Spinal cord (tissue), 10 donors: Measurements from ENCODE around the gene RHCG. TPM values are rescaled to one million over a fixed set of nuclear protein-coding genes. Genes with fewer than 3 reads are reported as not detected.

Source experiments
- DNase-seq, 6 donors: peaks; one replicate each; pipeline versions ENCODE4 v3.0.0 to v3.0.0-alpha.2; 2013 to 2015; ENCODE audit warnings: low spot score in 6 of 6, low read depth in 4 of 6
- H3K27ac ChIP-seq: one replicate; pipeline ENCODE4 v1.5.1; 2013; ENCODE audit warnings: low read depth, low read length, control low read depth
- H3K27me3 ChIP-seq: one replicate; pipeline ENCODE4 v1.6.1; 2013; ENCODE audit warnings: low read length; ENCODE audit not compliant: control insufficient read depth, insufficient read depth
- H3K36me3 ChIP-seq: one replicate; pipeline ENCODE4 v1.6.1; 2013; ENCODE audit warnings: low read length; ENCODE audit not compliant: control insufficient read depth, insufficient read depth
- H3K4me1 ChIP-seq: one replicate; pipeline ENCODE4 v1.6.1; 2013; ENCODE audit warnings: low read length; ENCODE audit not compliant: control insufficient read depth, insufficient read depth
- H3K4me3 ChIP-seq: one replicate; pipeline ENCODE4 v1.5.1; 2013; ENCODE audit warnings: low read depth, low read length, control low read depth
- H3K9me3 ChIP-seq: one replicate; pipeline ENCODE4 v1.6.1; 2013; ENCODE audit warnings: low read length; ENCODE audit not compliant: control insufficient read depth, insufficient read depth
- whole genome bisulfite sequencing: methylation state at CpG from one replicate; pipeline ENCODE4 v1.1.5; 2013; ENCODE audit warnings: missing lambda C conversion rate; ENCODE audit not compliant: insufficient coverage; 5-methylcytosine and 5-hydroxymethylcytosine counted together
- polyA plus RNA-seq, 2 donors: library from polyadenylated mRNA; unstranded; fragments of 120-200 nt; gene quantifications; one replicate each; pipeline ENCODE4 v1.2.1, GENCODE V29; 2013; ENCODE audit not compliant: insufficient read length in 2 of 2
- total RNA-seq, 2 donors: library from RNA; depleted of rRNA in 1 of 2; stranded (reverse); fragments of 120-200 nt in 1 of 2; fragments of >200 nt in 1 of 2; gene quantifications; one replicate each; pipeline versions ENCODE4 v1.2.3 to v1.2.4, GENCODE V29; 2013 to 2014
- donor health status: healthy.

RHCG gene
- total and polyA plus RNA-seq, 4 donors = 0.44 to 6.8 (median 1.7) TPM

DNA sequence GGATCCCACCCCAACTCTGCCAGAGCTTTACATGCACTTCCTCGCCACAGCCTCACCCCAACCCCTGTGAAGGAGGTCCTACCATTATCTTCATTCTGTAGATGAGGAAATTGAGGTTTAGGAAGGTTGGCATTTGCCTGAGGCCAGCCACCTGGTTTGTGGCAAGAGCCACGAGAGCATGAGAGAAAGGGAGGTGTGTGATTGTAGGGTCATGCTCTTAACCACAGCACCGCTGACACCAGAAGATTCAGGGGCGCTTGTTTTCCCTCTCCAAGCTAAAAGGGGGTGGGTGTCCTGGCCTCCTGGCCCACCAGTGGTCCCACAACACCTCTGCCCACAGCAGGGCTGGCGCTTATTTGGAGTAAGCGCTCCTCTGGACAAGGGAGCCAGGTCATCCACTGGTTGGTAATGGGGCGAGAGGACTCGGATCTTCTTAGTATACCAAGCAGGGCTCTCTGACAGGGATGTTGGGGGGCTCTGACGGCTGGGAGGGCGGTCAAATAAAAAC is 691 bp downstream of the RHCG start:
- Histone ChIP-seq H3K27me3 (no peaks in the 10 kb centered on the region), H3K4me1 (peaks cover 36% of the 10 kb centered on the region), H3K36me3 (peaks cover 22% of the 10 kb centered on the region), H3K4me3 (no peak overlapping the region), H3K27ac (no peak overlapping the region), H3K9me3 (no peaks in the 10 kb centered on the region)
- no peak for DNase-seq
- WGBS = 85% methylated on average over 5 of the region's 10 CpGs

DNA sequence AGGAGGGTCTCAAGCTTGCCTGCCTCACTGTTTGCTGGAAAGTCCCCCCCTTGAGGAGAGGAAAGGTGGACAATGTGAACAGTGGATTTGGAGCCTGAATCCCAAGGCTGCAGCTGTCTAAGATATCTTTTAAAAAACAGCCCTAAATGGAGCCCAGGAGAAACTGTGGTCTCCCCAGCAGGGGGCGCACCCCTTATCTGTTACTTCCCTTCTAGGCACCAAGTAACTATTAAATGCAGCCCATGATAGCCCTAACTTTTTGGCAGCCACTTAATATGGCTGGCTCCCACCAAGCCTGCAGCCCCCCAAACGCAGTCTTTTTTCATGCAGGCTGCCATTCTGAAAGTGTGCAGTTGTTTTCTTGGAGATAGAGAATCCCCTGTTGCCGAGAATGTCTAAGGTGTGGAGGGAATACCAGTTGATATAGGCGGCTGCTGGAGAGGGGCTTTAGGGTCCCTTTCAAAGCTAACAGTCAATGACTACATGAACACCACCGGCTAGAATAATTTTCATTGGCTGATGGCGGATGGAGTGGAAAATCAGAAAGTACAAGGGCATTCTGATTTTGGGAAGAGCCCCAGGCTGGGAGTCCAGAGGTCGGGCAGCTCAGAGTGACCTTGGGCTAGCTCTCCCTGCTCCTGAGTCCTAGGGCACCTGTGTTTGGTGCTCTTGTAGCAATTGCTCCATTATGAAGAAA is 1.3 kb downstream of the RHCG start:
- 88% methylated on average over 6 of the region's 7 CpGs for WGBS
- H3K27ac ChIP-seq = no peak overlapping the region
- DNase-seq = no peak
- no peaks in the 10 kb centered on the region for H3K9me3 ChIP-seq
- H3K36me3 ChIP-seq = peaks cover 18% of the 10 kb centered on the region
- H3K4me1 ChIP-seq = peaks cover 41% of the 10 kb centered on the region
- no peaks in the 10 kb centered on the region for H3K27me3 ChIP-seq
- H3K4me3 ChIP-seq = no peak overlapping the region

DNA sequence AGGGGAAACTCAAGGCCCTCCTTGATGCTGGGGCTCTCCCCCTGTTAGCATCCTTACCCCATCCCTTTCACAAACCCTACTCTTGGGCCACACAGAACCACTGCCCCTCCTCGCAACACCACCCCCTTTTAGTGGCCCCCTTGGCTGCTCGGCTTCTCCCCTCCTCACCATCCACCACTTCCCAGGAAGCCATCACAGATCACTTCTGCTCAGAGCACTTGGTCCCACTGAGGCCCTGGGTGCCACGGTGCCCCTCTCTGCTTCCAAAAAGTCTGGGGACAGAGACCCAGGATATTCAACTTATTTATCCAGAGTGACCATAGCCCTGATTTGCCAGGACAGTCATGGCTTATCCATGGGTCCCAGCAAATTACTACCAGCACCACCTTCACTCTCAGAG is 2.4 kb downstream of the RHCG start:
- Histone ChIP-seq H3K9me3 (no peaks in the 10 kb centered on the region), H3K4me1 (peaks cover 44% of the 10 kb centered on the region), H3K27me3 (no peaks in the 10 kb centered on the region), H3K4me3 (no peak overlapping the region), H3K27ac (no peak overlapping the region), H3K36me3 (peaks cover 15% of the 10 kb centered on the region)
- 86% methylated on average over 3 of the region's 3 CpGs for WGBS
- no peak for DNase-seq

DNA sequence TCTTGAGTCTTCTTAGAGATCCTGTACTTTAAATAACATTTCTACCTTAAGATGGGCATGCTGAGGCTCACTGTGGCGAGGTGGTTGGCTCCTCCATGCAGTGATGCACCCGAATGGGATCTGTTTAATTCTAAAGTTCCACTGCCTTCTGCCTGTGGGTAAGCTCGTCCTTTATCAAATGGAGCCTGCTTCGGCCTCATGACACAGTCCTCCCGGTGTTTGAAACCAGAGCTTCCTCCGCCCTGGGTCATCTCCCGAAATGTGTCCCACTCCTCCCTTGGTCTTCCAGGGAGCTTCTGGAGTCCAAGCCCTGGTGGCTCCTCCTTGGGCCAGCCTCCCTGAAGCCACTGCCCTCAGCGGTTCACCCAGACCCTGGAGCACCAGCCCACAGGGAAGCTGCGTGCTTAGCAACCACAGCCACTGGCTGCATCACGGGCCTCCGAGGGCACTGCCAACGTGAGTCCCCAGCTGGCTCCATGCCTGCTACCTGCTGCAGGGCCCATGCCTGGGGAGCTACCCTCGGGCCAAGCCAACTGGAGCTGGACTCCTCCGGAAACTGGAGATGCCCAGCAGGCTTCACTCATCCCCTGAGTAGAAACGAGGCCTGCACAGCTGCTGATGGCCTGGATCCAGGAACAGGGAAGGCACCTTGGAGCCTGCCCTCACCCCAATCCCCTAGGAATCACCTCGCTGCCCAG is 3.3 kb downstream of the RHCG start:
- Histone ChIP-seq H3K4me1 (peaks cover 44% of the 10 kb centered on the region), H3K27ac (no peak overlapping the region), H3K36me3 (peaks cover 13% of the 10 kb centered on the region), H3K4me3 (no peak overlapping the region), H3K27me3 (no peaks in the 10 kb centered on the region), H3K9me3 (no peaks in the 10 kb centered on the region)
- 66% methylated on average over 15 of the region's 16 CpGs for WGBS
- DNase-seq = no peak

DNA sequence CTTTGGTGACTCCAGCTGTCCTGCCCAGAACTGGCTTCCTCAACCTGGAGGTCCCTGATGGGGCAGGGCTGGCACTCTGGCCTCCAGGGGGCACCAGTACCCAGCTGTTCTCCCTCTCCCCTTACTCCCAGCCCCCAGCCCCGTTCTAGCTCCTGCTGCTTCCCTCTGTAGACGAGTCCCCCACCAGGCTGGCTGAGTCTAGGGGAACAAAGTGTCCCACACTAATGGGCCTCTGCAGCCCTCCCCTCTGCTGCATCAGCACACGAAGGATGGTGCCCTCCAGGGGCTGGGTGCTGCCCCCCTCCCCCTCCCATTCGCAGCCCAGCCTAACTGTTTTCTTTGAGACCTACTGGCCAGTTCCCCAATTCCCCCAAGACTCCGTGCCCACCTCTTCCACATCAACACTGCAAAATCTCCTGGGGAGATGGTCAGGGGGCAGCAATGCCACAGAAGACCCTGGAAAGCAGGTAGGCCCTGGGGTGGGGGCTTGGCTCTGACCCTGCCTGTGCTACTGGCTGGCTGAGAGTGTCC is 4.2 kb downstream of the RHCG start:
- peaks cover 45% of the 10 kb centered on the region for H3K4me1 ChIP-seq
- no peak for DNase-seq
- 42% methylated on average over 4 of the region's 5 CpGs for WGBS
- no peak overlapping the region for H3K4me3 ChIP-seq
- no peaks in the 10 kb centered on the region for H3K9me3 ChIP-seq
- peaks cover 14% of the 10 kb centered on the region for H3K36me3 ChIP-seq
- no peaks in the 10 kb centered on the region for H3K27me3 ChIP-seq
- H3K27ac ChIP-seq = no peak overlapping the region

DNA sequence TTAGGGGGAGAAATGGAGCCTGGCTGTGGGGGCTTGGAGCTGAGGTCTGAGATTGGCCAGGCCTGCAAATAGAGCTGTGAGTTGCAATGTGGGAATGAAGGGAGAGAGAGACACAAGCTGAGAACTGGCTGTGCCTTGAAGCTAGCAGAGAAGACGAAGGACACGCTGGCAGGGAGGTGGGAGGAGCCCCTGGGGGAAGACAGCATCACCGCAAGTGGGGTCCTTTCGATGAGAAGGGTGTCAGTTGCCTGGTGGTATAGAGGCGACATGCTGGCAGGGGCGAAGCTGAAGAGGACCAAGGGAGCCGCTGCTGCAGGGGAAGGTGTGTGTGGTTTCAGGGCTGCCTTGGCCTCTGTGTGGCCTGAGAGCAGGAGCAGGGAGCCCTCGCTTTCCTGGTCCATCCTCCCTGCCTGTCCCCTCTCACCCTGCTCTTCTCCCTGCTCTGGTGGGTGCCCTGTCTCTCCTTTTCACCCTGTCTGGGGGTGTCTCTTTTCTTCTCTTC is 5.5 kb downstream of the RHCG start:
- 54% methylated on average over 8 of the region's 8 CpGs for WGBS
- H3K9me3 ChIP-seq = no peaks in the 10 kb centered on the region
- H3K27me3 ChIP-seq = no peaks in the 10 kb centered on the region
- peaks cover 39% of the 10 kb centered on the region for H3K4me1 ChIP-seq
- no peak overlapping the region for H3K27ac ChIP-seq
- peaks cover 26% of the 10 kb centered on the region for H3K36me3 ChIP-seq
- DNase-seq = peak in 2 of 6 donors; percentile 26 to 72
- H3K4me3 ChIP-seq = no peak overlapping the region

DNA sequence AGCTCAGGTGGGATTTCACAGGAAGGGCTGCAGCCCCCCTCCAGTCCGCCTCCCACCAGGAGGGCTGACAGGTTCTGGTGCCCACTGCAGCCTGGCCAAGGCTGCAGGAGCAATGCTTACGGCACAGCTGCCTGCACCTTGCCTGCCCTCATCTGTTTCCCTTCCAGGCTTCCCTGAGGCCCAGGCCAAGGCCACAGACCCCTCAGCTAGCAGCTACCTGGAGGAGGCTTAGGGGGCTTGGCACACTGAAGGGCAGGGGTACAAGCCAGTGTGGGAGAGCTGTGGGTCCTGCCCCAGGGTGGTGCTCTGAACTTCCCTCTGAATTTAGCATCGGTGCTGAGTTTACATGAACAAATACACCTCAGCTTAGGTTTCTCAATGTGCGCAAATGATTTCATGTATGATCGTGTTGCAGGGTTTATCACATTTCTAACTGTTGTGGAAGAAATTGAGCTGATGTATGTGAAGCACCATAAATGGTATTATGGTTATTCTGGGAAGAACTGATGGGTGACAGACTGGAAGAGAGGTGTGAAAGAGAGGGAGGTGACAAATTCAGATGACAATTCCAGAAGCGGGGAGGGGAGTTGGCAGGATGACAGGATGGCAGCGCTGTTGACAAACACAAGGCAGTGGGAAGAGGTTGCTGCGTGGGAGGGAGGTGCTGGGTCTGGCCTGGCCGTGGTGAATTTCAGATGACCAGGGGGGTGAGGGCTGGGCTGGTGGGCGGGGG is 6.1 kb downstream of the RHCG start:
- H3K27ac ChIP-seq = no peak overlapping the region
- H3K4me1 ChIP-seq = peaks cover 33% of the 10 kb centered on the region
- no peak overlapping the region for H3K4me3 ChIP-seq
- whole genome bisulfite sequencing = 56% methylated on average over 9 of the region's 10 CpGs
- peak in 2 of 6 donors; percentile 48 to 88 for DNase-seq
- H3K27me3 ChIP-seq = no peaks in the 10 kb centered on the region
- no peaks in the 10 kb centered on the region for H3K9me3 ChIP-seq
- H3K36me3 ChIP-seq = peaks cover 26% of the 10 kb centered on the region

DNA sequence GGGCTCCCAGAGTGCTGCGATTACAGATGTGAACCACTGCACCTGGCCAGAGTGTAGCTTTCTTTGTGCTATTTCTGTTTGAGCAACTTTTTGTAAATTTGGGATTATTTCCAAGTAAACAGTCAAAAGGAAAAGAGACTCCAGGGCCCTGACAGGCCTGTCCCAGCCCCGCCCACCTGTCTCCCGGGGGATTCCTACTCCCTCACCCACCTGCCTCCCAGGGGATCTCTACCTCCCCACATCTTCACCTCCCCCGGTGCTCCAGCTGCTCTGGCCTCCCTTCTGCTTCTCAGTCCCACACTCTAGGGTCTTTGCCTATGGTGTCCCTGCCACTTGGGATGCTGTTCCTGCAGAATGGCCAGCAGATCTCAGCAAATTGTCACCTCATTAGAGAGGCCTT is 7.0 kb downstream of the RHCG start:
- Histone ChIP-seq H3K4me3 (no peak overlapping the region), H3K27me3 (no peaks in the 10 kb centered on the region), H3K36me3 (peaks cover 26% of the 10 kb centered on the region), H3K4me1 (peaks cover 30% of the 10 kb centered on the region), H3K27ac (no peak overlapping the region), H3K9me3 (no peaks in the 10 kb centered on the region)
- DNase-seq = no peak
- WGBS = 80% methylated on average over 3 of the region's 4 CpGs

DNA sequence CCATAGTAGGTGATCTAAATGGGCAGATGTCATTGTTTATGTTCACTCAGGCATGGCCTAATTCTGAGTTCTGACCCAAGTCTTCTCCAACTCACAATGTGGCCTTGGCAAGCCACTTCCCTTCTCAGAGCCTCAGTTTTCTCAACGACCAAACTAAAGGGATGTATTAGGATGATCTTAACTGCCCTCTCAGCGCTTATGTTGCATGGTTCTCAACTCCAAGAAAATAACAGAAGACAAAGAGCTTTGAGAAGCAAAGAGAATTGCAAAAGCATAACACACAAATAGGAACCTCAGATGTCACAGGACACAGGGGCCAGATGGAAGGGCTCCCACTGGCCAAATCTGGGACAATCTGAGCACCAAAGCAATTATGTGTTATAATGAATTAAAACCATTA is 8.6 kb downstream of the RHCG start:
- WGBS = no CpG with 5 or more reads among the region's 2 CpGs
- H3K9me3 ChIP-seq = no peaks in the 10 kb centered on the region
- H3K27me3 ChIP-seq = no peaks in the 10 kb centered on the region
- peaks cover 26% of the 10 kb centered on the region for H3K36me3 ChIP-seq
- H3K27ac ChIP-seq = no peak overlapping the region
- no peak for DNase-seq
- H3K4me3 ChIP-seq = no peak overlapping the region
- peaks cover 24% of the 10 kb centered on the region for H3K4me1 ChIP-seq
